ENCODE measurements around the gene GRK2. TPM values are rescaled to one million over a fixed set of nuclear protein-coding genes. Genes with fewer than 3 reads are reported as not detected.
"Not testable (repeated sequence)": the region's sequence is repeated elsewhere in the genome, so short reads cannot be mapped to it uniquely, and the experiment has no call there.

The GRK2 gene
- total RNA-seq, 1 donor from 2014 or later: 56.8 TPM

DNA sequence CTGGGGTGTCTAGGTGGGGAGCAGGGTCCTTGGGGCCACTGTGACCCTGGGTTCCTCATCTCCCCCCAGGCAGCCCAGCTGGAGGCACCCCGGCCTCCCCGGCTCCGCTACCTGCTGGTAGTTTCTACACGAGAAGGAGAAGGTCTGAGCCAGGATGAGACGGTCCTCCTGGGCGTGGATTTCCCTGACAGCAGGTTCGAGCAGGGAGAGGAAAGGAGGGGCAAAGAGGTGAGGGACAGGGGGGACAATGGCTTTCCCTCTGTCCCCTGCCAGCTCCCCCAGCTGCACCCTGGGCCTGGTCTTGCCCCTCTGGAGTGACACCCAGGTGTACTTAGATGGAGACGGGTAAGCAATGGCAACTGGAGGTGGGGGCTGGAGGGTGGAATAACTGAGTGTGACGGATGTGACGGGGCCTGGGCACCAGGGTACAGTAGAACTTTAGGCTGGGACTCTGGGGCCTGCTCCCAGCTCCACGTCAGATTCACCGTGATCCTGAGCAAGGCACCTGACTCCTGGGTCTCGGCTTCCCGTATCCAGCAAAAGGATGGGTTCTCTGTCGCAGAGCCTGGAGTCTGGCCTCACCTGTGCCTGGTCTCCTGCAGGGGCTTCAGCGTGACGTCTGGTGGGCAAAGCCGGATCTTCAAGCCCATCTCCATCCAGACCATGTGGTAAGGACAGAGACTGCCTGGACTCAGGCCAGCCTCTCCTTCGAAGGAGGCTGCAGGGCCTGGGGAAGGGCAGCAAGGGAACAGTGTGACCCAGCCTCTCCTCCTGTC lies 40.7 kb downstream of the GRK2 start:
- intact Hi-C loops (cut with micrococcal nuclease): no loop called here
- DNase-seq (no peak), ATAC-seq (no peak)

GRCh38 chr11:67307545-67308001 lies 41.3 kb downstream of the GRK2 start:
- no peak for DNase-seq
- no peak for ATAC-seq
- intact Hi-C loops (cut with micrococcal nuclease): no loop called here

DNA sequence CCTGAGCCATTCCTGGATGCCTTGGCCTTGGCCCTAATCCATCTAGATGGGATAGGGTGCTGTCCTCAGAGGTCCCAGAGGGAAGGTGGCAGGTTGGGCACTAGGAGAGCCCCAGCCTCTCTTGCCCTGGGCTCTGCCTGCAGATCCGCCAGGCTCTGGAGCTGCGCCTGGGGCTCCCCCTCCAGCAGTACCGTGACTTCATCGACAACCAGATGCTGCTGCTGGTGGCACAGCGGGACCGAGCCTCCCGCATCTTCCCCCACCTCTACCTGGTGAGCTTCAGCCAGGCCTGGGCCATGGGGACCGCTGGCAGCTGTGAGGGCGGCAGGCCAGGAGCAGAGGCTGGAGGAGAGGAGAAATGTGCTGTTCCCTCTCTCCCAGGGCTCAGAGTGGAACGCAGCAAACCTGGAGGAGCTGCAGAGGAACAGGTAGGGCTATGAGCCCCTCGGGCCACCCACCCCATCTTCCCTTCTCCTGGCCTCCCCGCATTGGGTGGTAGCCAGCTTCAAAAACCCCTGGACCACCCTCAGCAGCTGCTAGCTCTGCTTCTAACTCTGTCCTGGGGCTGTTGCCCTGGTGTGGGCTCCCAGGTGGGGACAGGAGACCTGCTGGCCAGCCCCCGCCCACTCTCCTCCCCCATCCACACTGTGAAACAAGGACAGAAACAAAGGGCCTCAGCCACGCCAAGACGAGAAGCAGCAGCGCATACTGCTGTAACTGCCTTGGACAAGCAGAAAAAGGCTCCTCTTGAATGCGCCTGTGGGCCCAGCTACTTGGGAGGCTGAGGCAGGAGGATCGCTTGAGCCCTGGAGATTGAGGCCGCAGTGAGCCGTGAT lies 42.0 kb downstream of the GRK2 start:
- intact Hi-C loops (cut with micrococcal nuclease): no loop called here

GRCh38 chr11:67309166-67309565 lies 42.9 kb downstream of the GRK2 start:
- intact Hi-C loops (cut with micrococcal nuclease): no loop called here
- DNase-seq (no peak), ATAC-seq (no peak)

More for the DNA sequence above, 42.0 kb downstream of the GRK2 start:
- ATAC-seq (no peak), DNase-seq (no peak)

DNA sequence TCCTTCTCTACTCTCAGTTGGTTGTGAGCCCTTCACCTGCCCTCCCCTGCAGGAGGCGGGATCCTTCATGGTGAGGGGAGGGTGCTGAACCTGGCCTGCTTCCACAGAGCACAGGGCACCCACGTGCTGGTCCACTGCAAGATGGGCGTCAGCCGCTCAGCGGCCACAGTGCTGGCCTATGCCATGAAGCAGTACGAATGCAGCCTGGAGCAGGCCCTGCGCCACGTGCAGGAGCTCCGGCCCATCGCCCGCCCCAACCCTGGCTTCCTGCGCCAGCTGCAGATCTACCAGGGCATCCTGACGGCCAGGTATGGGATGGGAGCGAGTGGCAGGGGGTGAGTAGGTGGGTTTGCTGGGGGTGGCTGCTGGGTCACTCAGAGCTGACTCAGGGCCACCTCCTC lies 43.4 kb downstream of the GRK2 start:
- intact Hi-C loops (cut with micrococcal nuclease): no loop called here
- DNase-seq: no peak
- no peak for ATAC-seq

- DNase-seq: no peak
- intact Hi-C loops (cut with micrococcal nuclease): no loop called here
- ATAC-seq: no peak
Observed at GRCh38 chr11:67310246-67311050, 44.2 kb downstream of the GRK2 start.

- ATAC-seq (no peak), DNase-seq (no peak)
Observed at GRCh38 chr11:67311051-67311555, 44.8 kb downstream of the GRK2 start.

GRCh38 chr11:67311556-67312082 lies 45.3 kb downstream of the GRK2 start:
- ATAC-seq: no peak
- no peak for DNase-seq
- intact Hi-C loops (cut with micrococcal nuclease): no loop called here

More at GRCh38 chr11:67311051-67311555, 44.8 kb downstream of the GRK2 start:
- intact Hi-C loops (cut with micrococcal nuclease): no loop called here

DNA sequence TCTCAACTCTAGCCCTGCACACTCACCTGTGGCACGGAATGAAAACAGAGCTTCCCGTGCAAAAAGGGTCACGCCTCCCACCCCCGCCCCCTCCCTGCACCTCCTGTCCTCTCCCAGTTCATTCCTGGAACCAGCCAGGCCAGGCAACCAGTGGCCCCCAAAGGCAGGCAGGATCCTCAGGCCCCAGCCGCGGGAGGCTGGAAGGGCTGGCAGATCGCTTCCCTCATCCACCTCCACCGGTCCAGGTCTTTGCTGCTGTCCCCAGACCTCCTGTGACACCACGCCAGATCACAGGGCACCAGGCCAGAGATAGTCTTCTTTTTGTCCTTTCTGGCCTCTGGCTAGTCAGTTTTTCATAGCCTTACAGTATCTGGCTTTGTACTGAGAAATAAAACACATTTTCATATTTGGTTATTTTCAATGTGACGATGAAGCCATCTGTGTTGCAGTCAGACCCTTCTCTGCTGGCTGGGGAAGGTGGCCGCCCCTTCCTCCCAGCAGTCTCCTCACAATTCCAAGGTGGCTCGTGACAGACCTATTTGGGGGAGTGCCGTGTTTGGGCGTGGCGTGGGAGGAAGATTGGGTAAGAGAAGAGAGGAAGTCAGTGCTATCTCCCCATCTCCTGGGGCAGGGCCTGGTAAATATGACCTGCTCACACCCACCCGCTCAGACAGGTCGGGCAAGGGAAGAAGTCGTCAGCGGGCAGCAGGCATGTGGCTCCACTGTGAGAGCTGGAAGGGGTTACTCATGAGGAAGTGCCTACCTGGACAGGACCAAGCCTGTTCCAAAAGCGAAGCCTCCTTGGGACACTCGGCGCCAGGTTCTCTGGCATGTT lies 46.1 kb downstream of the GRK2 start:
- ATAC-seq: no peak
- DNase-seq: no peak
- intact Hi-C loops (cut with micrococcal nuclease): no loop called here

GRCh38 chr11:67313125-67313890 lies 47.0 kb downstream of the GRK2 start:
- DNase-seq: no peak
- intact Hi-C loops (cut with micrococcal nuclease): no loop called here

GRCh38 chr11:67314218-67314617 lies 47.9 kb downstream of the GRK2 start:
- intact Hi-C loops (cut with micrococcal nuclease): no loop called here
- no peak for ATAC-seq
- no peak for DNase-seq

More at GRCh38 chr11:67313125-67313890, 47.0 kb downstream of the GRK2 start:
- no peak for ATAC-seq

DNA sequence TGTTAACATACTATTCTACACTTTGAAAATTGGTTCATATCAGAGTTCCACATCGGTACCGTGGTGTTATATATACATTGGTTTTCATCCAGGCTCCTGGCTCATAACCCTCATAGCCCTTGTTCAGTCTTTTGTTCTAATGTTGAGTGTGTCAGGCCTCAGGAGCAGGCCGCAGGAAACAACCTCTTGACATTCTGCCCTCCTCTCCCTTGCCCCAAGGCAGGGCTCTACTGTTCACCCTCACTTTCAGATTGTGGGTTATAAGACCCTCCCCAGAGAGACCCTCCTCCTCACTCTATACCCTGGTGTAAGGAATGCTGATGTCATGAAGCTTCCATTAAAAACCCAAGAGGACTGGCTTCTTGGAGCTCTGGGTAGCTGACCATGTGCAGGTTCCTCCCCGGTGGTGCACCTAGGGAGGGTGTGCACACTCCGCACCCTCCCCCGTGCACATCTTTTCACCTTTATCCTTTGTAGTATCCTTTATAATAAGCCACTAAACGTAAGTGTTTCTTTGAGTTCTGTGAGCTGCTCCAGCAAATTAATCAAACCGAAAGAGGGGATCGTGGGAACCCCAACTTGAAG lies 49.1 kb downstream of the GRK2 start:
- DNase-seq: no peak
- intact Hi-C loops (cut with micrococcal nuclease): loop anchor here (5.0 kb wide), 1 partner anchor 53 kb away; no protein-coding TSS in a partner anchor
- no peak for ATAC-seq

GRCh38 chr11:67316882-67317204 lies 50.6 kb downstream of the GRK2 start:
- DNase-seq (no peak), ATAC-seq (no peak)
- intact Hi-C loops (cut with micrococcal nuclease): loop anchor here (5.0 kb wide), 1 partner anchor 55 kb away; no protein-coding TSS in a partner anchor

GRCh38 chr11:67317205-67317887 lies 51.1 kb downstream of the GRK2 start:
- intact Hi-C loops (cut with micrococcal nuclease): loop anchor here (5.0 kb wide), 1 partner anchor 55 kb away; no protein-coding TSS in a partner anchor
- ATAC-seq (peak; percentile 93), DNase-seq (peak; percentile 97)

DNA sequence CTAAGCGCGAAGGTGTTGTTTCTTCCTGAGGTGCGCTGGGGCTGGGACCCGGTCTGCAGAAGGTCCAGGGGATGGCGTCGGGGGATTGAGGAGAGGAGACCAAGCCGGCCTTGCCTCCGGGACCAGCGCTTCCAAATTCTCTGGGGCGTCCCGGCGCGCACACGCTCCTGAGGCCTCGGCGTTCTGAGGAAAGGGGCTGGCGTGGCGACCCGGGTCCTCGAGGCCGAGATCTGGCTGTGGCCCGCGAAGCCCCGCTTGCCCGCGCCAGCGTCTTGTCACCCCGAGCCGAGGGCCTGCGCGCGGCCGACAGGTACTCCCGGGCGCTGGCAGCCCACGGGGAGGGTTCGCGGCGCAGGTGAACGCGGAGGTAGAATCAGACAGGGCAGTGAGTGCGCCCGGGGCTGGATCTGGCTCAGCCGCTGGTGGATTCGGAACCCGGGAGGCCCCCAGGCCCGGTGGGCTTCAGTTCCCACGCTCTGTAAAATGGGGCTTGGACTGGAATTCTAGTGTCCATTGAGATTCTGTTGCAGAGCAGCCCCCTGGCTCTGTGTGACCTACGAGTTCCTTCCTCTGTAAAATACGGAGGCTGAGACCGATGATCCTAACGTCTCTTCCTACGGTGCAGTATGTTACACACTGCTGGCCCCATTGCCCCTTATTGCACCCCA lies 51.7 kb downstream of the GRK2 start:
- ATAC-seq (peak; percentile 34), DNase-seq (no peak)

GRCh38 chr11:67318876-67319275 lies 52.6 kb downstream of the GRK2 start:
- not testable (repeated sequence) for ATAC-seq, DNase-seq
- intact Hi-C loops (cut with micrococcal nuclease): loop anchor here (5.0 kb wide), 1 partner anchor 57 kb away; no protein-coding TSS in a partner anchor

More for the DNA sequence above, 51.7 kb downstream of the GRK2 start:
- intact Hi-C loops (cut with micrococcal nuclease): loop anchor here (5.0 kb wide), 1 partner anchor 56 kb away; no protein-coding TSS in a partner anchor
